Kidney (tissue), 14 donors: ENCODE measurements around the gene PABPC1L. TPM values are rescaled to one million over a fixed set of nuclear protein-coding genes. Genes with fewer than 3 reads are reported as not detected.

Experiments used
- DNase-seq, 5 donors: peaks; one replicate each; pipeline ENCODE4 v3.0.0-alpha.2; 2013 to 2020
- FAIRE-seq: peaks from 2 replicates; lab custom pipeline; 2012; peaks lifted over from hg19 to GRCh38; lab: Jason Lieb, UNC
- H3K27ac ChIP-seq, 2 donors: one replicate each; pipeline ENCODE4 v1.7.0; 2013; ENCODE audit warnings: low read depth in 2 of 2, low read length in 2 of 2, inconsistent platforms in 1 of 2
- H3K27me3 ChIP-seq: one replicate; pipeline ENCODE4 v1.7.1; 2013; ENCODE audit warnings: low read length, inconsistent platforms; ENCODE audit not compliant: control insufficient read depth, insufficient read depth
- H3K36me3 ChIP-seq, 3 donors: one replicate each; pipeline versions ENCODE4 v1.7.0 to v1.7.1; 2013; ENCODE audit warnings: low read length in 3 of 3, control low read depth in 1 of 3, inconsistent platforms in 1 of 3; ENCODE audit not compliant: insufficient read depth in 3 of 3, control insufficient read depth in 2 of 3
- H3K4me1 ChIP-seq, 3 donors: one replicate each; pipeline versions ENCODE4 v1.7.0 to v1.7.1; 2013; ENCODE audit warnings: low read length in 3 of 3, inconsistent platforms in 1 of 3, low read depth in 1 of 3; ENCODE audit not compliant: control insufficient read depth in 2 of 3, insufficient read depth in 2 of 3
- H3K4me3 ChIP-seq, 3 donors: one replicate each; pipeline versions ENCODE4 v1.7.0 to v1.8.1; 2013; ENCODE audit warnings: low read length in 3 of 3, control low read depth in 1 of 3, inconsistent platforms in 1 of 3
- H3K9ac ChIP-seq, 3 donors: one replicate each; pipeline versions ENCODE4 v1.7.0 to v1.7.1; 2013; ENCODE audit warnings: low read length in 3 of 3, control low read depth in 1 of 3, inconsistent platforms in 1 of 3
- H3K9me3 ChIP-seq, 3 donors: one replicate each; pipeline versions ENCODE4 v1.7.0 to v1.7.1; 2013; ENCODE audit warnings: low read length in 3 of 3, control low read depth in 1 of 3, inconsistent platforms in 1 of 3; ENCODE audit not compliant: control insufficient read depth in 2 of 3, insufficient read depth in 1 of 3
- CTCF ChIP-seq: IDR thresholded peaks from 3 replicates; pipeline ENCODE4 v1.5.1; 2012; ENCODE audit warnings: mild to moderate bottlenecking, moderate library complexity, borderline replicate concordance; ENCODE audit not compliant: insufficient read depth; ENCODE audit errors: extremely low read depth
- intact Hi-C: fragments of 100-400 bp; cut with DNase I; formaldehyde crosslinking; loops from one replicate; pipeline ENCODE4 v1.11.1; 2022
- polyA plus RNA-seq: library from polyadenylated mRNA; stranded (reverse); fragments of 350-450 nt; fragmentation: Illumina TruSeq; extraction: RNeasy Lipid Tissue Mini Kit (QIAGEN cat#74804); gene quantifications from one replicate; pipeline ENCODE4 v1.2.3, GENCODE V29; 2014; ENCODE audit warnings: low read depth, low replicate concordance; ENCODE audit not compliant: insufficient read depth
- total RNA-seq: library from RNA; stranded (reverse); fragmentation: NEBNext Ultra II Directional; extraction: Animal tissue kit (Norgen Biotek cat#: 25700); gene quantifications from one replicate; pipeline ENCODE4 v1.2.1, GENCODE V29; 2021
- donor health status: control.
- donor health status: control.
- donor health status: control.
- donor health status: control.
- donor health status: control.
- donor health status: DM: yes; HTN: yes; CAD: no.
- donor health status: Normal renal cell carcinoma (clear cell type).

The PABPC1L gene
- total and polyA plus RNA-seq, 2 donors from 2014 or later, result 24.4 to 48.6 TPM

- TF ChIP-seq CTCF, result no peak
- no peak for FAIRE-seq
- Histone ChIP-seq H3K36me3 (peaks cover 12 to 47% (median 28%) of the 10 kb centered on the region in 3 donors), H3K4me3 (no peak overlapping the region), H3K9ac (no peak overlapping the region), H3K9me3 (no peaks in the 10 kb centered on the region), H3K4me1 (peaks cover 0 to 15% (median 14%) of the 10 kb centered on the region in 3 donors), H3K27me3 (no peaks in the 10 kb centered on the region), H3K27ac (no peak overlapping the region)
- intact Hi-C loops, result no loop called here
- no peak for DNase-seq
Observed at GRCh38 chr20:44956410-44956809, 46.5 kb downstream of the PABPC1L start.

GRCh38 chr20:44958276-44958675, 48.4 kb downstream of the PABPC1L start:
- peak in 1 of 5 donors; percentile 12 for DNase-seq
- no peak overlapping the region for H3K9ac ChIP-seq

GRCh38 chr20:44959082-44959637, 49.3 kb downstream of the PABPC1L start:
- Histone ChIP-seq H3K27me3 (no peaks in the 10 kb centered on the region), H3K9ac (peak overlapping the region in 2 of 3 donors; percentile 35 to 55), H3K4me3 (peak overlapping the region; percentile 72 to 84 (median 73)), H3K27ac (peak overlapping the region in 1 of 2 donors; percentile 39), H3K4me1 (peaks cover 0 to 15% (median 14%) of the 10 kb centered on the region in 3 donors), H3K9me3 (no peaks in the 10 kb centered on the region), H3K36me3 (peaks cover 6 to 20% (median 15%) of the 10 kb centered on the region in 3 donors)
- intact Hi-C loops, result no loop called here
- FAIRE-seq (no peak), DNase-seq (peak in 2 of 5 donors; percentile 30 to 31)
- TF ChIP-seq CTCF, result no peak

More at GRCh38 chr20:44958276-44958675, 48.4 kb downstream of the PABPC1L start:
- H3K4me3 ChIP-seq, result peak overlapping the region in 1 of 3 donors; percentile 72
- TF ChIP-seq CTCF, result no peak
- intact Hi-C loops, result no loop called here
- H3K36me3 ChIP-seq, result peaks cover 11 to 29% (median 23%) of the 10 kb centered on the region in 3 donors
- peaks cover 0 to 15% (median 14%) of the 10 kb centered on the region in 3 donors for H3K4me1 ChIP-seq
- no peaks in the 10 kb centered on the region for H3K9me3 ChIP-seq
- FAIRE-seq, result no peak
- H3K27ac ChIP-seq, result no peak overlapping the region
- no peaks in the 10 kb centered on the region for H3K27me3 ChIP-seq
